ENCODE measurements around the gene SCYGR1.

GRCh38 chr2:227341553-227341952, 46.2 kb downstream of the SCYGR1 start:
- no peak for TF ChIP-seq CTCF (conservative IDR thresholded peaks at IDR 0.05; ENCODE audit: low read depth, low read length)
- TF ChIP-seq EZH2 (IDR thresholded peaks at IDR 0.05; ENCODE audit: low read length, unreplicated experiment), result no peak

Measured in PC-3 (cell line).